Left renal cortex interstitium (tissue), 4 donors: ENCODE measurements around the gene HAND2. TPM values are rescaled to one million over a fixed set of nuclear protein-coding genes. Genes with fewer than 3 reads are reported as not detected.

Experiments used
- DNase-seq, 4 donors: peaks; one replicate each; pipeline ENCODE4 v3.0.0-alpha.2; 2013; ENCODE audit warnings: low read depth in 4 of 4, low spot score in 2 of 4, missing footprints in 1 of 4
- polyA plus RNA-seq, 4 donors: library from polyadenylated mRNA; unstranded; fragments of 120-200 nt; gene quantifications; one replicate each; pipeline ENCODE4 v1.2.1, GENCODE V29; 2013; ENCODE audit not compliant: insufficient read length in 4 of 4

HAND2 gene
- polyA plus RNA-seq, 4 donors: 0.07 TPM; not detected in 3

- no peak for DNase-seq
Measured at GRCh38 chr4:173504181-173504503, 25.9 kb downstream of the HAND2 start.

- DNase-seq: no peak
Measured at GRCh38 chr4:173503330-173504180, 26.5 kb downstream of the HAND2 start.

- DNase-seq: no peak
Measured at GRCh38 chr4:173502282-173502681, 27.7 kb downstream of the HAND2 start.

GRCh38 chr4:173501592-173502150, 28.4 kb downstream of the HAND2 start:
- DNase-seq: no peak

- DNase-seq: no peak
Measured at GRCh38 chr4:173500841-173501591, 29.0 kb downstream of the HAND2 start.

- no peak for DNase-seq
Measured at GRCh38 chr4:173499658-173500535, 30.1 kb downstream of the HAND2 start.

GRCh38 chr4:173498771-173499170, 31.3 kb downstream of the HAND2 start:
- DNase-seq: no peak

GRCh38 chr4:173498023-173498422, 32.0 kb downstream of the HAND2 start:
- no peak for DNase-seq

- DNase-seq: no peak
Measured at GRCh38 chr4:173494013-173494970, 35.7 kb downstream of the HAND2 start.

- DNase-seq: no peak
Measured at GRCh38 chr4:173493041-173493440, 37.0 kb downstream of the HAND2 start.

- DNase-seq: no peak
Measured at GRCh38 chr4:173492315-173492714, 37.7 kb downstream of the HAND2 start.

GRCh38 chr4:173490817-173491528, 39.1 kb downstream of the HAND2 start:
- no peak for DNase-seq

- no peak for DNase-seq
Measured at GRCh38 chr4:173490256-173490655, 39.8 kb downstream of the HAND2 start.

GRCh38 chr4:173489514-173489913, 40.5 kb downstream of the HAND2 start:
- DNase-seq: no peak

- DNase-seq: no peak
Measured at GRCh38 chr4:173488656-173489055, 41.4 kb downstream of the HAND2 start.

GRCh38 chr4:173488074-173488473, 42.0 kb downstream of the HAND2 start:
- DNase-seq: no peak

GRCh38 chr4:173486714-173487392, 43.2 kb downstream of the HAND2 start:
- no peak for DNase-seq

- DNase-seq: no peak
Measured at GRCh38 chr4:173485164-173485563, 44.9 kb downstream of the HAND2 start.
